ENCODE data around the gene PAPPA.
A peak's percentile ranks its signal among the peaks of the same experiment; 100 is the strongest.

PAPPA gene, protein sequence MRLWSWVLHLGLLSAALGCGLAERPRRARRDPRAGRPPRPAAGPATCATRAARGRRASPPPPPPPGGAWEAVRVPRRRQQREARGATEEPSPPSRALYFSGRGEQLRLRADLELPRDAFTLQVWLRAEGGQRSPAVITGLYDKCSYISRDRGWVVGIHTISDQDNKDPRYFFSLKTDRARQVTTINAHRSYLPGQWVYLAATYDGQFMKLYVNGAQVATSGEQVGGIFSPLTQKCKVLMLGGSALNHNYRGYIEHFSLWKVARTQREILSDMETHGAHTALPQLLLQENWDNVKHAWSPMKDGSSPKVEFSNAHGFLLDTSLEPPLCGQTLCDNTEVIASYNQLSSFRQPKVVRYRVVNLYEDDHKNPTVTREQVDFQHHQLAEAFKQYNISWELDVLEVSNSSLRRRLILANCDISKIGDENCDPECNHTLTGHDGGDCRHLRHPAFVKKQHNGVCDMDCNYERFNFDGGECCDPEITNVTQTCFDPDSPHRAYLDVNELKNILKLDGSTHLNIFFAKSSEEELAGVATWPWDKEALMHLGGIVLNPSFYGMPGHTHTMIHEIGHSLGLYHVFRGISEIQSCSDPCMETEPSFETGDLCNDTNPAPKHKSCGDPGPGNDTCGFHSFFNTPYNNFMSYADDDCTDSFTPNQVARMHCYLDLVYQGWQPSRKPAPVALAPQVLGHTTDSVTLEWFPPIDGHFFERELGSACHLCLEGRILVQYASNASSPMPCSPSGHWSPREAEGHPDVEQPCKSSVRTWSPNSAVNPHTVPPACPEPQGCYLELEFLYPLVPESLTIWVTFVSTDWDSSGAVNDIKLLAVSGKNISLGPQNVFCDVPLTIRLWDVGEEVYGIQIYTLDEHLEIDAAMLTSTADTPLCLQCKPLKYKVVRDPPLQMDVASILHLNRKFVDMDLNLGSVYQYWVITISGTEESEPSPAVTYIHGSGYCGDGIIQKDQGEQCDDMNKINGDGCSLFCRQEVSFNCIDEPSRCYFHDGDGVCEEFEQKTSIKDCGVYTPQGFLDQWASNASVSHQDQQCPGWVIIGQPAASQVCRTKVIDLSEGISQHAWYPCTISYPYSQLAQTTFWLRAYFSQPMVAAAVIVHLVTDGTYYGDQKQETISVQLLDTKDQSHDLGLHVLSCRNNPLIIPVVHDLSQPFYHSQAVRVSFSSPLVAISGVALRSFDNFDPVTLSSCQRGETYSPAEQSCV (N-terminal part only)

DNA sequence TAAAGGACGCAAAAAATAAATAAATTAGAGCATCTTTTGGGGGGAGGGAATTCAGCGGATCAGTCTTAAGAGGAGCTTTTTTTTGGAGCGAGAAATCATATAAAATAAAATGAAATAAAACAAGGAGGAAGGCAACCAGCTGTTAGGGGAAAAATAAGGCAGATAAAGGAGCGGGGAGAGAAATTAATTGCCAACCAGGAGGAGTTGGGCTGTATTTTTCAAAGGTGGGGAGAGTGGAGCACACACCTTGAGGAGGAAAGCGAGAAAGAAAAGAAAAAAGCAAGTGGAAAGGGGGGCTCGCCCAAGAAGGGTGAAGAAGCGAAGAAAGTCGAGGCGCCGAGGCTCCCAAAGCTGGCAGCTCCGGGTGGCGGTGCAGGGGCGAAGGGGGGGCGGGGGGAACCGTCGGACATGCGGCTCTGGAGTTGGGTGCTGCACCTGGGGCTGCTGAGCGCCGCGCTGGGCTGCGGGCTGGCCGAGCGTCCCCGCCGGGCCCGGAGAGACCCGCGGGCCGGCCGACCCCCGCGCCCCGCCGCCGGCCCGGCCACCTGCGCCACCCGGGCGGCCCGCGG is at the start of gene PAPPA:
PAPPA (plus strand) TSS at position 27 of the 569 bp plus-strand sequence; CDS start at position 409, 382 bp downstream.
- no peak for DNase-seq (ENCODE audit: low read depth)
- H3K4me3 ChIP-seq (ENCODE audit: control insufficient read depth, low read depth, low read length), result peak within 1 kb of the TSS; percentile 81
- TF ChIP-seq, protein P1, sequence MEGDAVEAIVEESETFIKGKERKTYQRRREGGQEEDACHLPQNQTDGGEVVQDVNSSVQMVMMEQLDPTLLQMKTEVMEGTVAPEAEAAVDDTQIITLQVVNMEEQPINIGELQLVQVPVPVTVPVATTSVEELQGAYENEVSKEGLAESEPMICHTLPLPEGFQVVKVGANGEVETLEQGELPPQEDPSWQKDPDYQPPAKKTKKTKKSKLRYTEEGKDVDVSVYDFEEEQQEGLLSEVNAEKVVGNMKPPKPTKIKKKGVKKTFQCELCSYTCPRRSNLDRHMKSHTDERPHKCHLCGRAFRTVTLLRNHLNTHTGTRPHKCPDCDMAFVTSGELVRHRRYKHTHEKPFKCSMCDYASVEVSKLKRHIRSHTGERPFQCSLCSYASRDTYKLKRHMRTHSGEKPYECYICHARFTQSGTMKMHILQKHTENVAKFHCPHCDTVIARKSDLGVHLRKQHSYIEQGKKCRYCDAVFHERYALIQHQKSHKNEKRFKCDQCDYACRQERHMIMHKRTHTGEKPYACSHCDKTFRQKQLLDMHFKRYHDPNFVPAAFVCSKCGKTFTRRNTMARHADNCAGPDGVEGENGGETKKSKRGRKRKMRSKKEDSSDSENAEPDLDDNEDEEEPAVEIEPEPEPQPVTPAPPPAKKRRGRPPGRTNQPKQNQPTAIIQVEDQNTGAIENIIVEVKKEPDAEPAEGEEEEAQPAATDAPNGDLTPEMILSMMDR (conservative IDR thresholded peaks at IDR 0.05; ENCODE audit: control insufficient read depth, insufficient read depth, low read depth, low read length), result no peak

DNA sequence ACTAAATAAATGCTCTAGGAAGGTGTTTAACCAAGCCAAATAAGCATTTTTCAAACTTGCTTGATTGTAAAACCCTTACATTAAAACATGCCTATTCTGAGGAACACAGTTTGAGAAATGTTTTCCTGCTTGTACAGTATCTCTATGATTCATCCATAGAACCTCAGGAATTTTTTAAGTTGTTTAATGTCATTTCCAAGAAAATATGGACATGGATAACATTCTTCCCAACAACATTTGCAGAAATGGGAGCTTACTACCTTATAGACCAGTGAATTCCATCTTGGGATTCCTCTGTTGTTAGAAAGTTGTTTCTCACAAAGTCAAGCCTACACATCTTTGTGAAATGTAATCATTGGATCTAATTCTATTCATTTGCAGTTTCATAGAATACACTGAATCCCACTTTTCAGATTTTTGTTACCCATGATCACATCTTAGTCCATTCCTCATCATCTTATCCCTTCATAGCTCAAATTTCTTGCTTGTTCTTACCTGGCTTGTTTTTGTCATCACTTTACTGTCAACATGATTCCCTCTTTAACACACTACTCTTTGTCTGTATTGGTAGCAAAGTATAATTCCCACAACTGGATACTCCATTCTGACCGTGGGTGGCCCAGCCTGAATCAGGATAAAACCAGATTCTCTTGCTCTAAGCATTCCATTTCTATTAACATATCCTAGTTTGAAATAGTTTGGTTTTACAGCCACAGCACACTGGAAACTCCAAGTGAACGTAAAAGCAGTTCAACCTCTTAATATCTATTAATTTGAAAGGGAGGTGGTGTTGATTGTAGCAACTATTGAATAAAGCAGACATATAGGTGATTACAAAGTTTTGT is 49.4 kb upstream of the PAPPA start:
- peak; percentile 32 for DNase-seq (ENCODE audit: low read depth)
- TF ChIP-seq, protein P1 (conservative IDR thresholded peaks at IDR 0.05; ENCODE audit: control insufficient read depth, insufficient read depth, low read depth, low read length), result no peak
- no peak overlapping the region for H3K4me3 ChIP-seq (ENCODE audit: control insufficient read depth, low read depth, low read length)

DNA sequence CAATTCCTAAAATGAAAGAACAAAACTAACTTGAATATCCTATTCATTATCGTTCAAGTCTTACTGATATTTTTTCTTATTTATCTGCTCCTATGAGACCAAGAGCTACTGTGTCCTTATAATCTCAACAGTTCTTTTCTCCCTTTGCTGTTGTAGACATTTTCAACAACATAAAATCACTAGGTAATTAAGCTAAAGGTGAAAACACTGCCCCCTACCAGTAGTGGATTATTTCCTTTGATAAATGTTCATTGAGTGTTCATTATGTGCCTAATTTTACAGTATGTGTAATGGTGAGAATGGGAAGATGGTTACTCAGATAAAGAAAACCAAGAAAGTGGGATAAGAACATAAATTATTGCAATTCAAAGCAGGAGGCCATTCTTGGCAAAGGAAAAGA is 41.4 kb upstream of the PAPPA start:
- peak; percentile 51 for DNase-seq (ENCODE audit: low read depth)
- no peak overlapping the region for H3K4me3 ChIP-seq (ENCODE audit: control insufficient read depth, low read depth, low read length)
- TF ChIP-seq, protein P1 (conservative IDR thresholded peaks at IDR 0.05; ENCODE audit: control insufficient read depth, insufficient read depth, low read depth, low read length), result peak; percentile 50

DNA sequence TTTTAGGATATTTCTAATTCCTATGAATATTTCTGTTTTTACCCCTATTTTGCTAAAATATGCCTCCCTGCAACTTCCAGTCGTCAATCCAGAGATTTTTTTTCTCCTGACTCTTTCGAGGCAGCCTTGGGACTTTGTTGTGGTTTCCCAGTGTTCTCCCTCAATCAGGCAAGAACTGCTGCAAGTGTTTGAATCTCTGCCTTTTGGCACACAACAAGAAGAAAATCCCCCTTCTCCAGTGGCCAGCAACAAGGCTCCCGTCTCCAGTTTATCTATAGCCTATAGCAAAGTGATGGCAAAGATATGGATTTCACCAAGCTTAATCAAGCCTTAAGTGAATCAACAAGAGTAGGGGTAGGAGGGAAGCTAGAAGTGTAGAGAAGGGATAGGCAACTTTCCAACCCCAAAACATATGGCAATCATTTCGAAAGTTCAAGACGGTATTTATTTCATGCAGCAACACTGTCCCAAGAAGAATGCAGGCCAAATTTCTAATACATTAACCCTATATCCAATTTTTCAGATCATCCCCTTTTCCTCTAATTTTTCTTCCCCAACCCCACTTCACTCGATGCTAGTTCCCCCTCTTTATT is 37.7 kb upstream of the PAPPA start:
- H3K4me3 ChIP-seq (ENCODE audit: control insufficient read depth, low read depth, low read length), result no peak overlapping the region
- DNase-seq (ENCODE audit: low read depth), result peak; percentile 72

DNA sequence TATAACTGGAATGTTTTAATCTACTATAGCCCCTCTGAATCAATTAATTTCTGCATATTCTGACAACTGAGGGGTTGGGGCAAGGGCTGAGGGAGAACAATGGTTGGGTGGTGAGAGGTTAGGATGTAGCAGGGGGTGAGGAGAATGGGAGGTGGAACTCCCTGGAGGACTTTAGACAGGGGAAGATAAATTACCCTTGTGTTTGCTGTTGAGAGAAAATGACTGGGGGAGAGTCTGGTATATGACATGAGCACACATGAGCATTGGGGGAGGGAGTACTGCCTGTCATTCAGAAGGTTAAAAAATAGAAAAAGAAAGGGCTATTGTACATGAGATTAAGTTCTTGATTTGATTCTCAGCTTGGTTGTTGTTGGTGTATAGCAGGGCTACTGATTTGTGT is 37.2 kb upstream of the PAPPA start:
- no peak overlapping the region for H3K4me3 ChIP-seq (ENCODE audit: control insufficient read depth, low read depth, low read length)
- TF ChIP-seq, protein P1 (conservative IDR thresholded peaks at IDR 0.05; ENCODE audit: control insufficient read depth, insufficient read depth, low read depth, low read length), result no peak
- DNase-seq (ENCODE audit: low read depth), result no peak

More for the DNA sequence above, 37.7 kb upstream of the PAPPA start:
- TF ChIP-seq, protein P1 (conservative IDR thresholded peaks at IDR 0.05; ENCODE audit: control insufficient read depth, insufficient read depth, low read depth, low read length), result no peak

All from fibroblast of mammary gland (primary cell).